Erythroblast (primary cell): ENCODE results near the gene FAM120AOS.

Experiments used
- GATA1 ChIP-seq: IDR thresholded peaks from 2 replicates; pipeline ENCODE4 v1.6.1; 2011; ENCODE audit warnings: low read depth, mild to moderate bottlenecking, control low read depth, low read length, moderate library complexity
- POLR2A ChIP-seq: IDR thresholded peaks from 2 replicates; pipeline ENCODE4 v1.6.1; 2011; ENCODE audit warnings: mild to moderate bottlenecking, low read length

DNA sequence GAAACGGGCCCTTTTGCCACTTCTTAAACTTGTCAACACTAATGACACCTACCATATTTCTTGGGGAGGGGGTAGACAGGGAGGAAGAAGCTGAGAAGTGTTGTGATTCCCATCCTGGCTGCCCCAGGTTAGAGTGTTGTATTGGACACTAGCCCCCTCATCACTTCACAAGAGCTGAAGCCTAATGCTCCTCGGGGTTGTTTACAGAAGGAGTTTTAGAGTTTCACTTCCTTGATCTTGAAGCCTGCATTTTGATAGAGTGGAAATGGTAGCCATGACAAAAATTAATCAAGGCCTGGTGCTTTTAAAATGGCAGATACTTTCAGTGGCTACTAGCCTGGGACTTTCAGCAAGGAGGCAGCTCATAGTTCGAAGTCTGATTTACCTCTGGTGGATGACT, 11.0 kb upstream of the FAM120AOS start:
- TF ChIP-seq POLR2A (no peak), GATA1 (no peak)
